Bone marrow (tissue), 2 donors: ENCODE data around the gene LIN37.
"Not testable (repeated sequence)": the region's sequence is repeated elsewhere in the genome, so short reads cannot be mapped to it uniquely, and the experiment has no call there.

ENCODE experiments used
- DNase-seq, 2 donors: peaks; one replicate each; lab custom pipeline; 2025; lab: John Stamatoyannopoulos, UW

LIN37 gene

GRCh38 chr19:35719402-35720162 is 28.8 kb upstream of the LIN37 start:
- DNase-seq: no peak

DNA sequence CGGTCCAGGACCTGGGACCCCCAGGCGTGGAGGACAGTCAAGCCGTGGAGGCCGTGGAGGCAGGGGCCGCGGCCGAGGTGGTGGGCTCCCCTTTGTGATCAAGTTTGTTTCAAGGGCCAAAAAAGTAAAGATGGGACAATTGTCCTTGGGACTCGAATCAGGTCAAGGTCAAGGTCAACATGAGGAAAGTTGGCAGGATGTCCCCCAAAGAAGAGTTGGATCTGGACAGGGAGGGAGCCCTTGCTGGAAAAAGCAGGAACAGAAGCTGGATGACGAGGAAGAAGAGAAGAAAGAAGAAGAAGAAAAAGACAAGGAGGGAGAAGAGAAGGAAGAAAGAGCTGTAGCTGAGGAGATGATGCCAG is 28.2 kb upstream of the LIN37 start:
- DNase-seq: no peak

DNA sequence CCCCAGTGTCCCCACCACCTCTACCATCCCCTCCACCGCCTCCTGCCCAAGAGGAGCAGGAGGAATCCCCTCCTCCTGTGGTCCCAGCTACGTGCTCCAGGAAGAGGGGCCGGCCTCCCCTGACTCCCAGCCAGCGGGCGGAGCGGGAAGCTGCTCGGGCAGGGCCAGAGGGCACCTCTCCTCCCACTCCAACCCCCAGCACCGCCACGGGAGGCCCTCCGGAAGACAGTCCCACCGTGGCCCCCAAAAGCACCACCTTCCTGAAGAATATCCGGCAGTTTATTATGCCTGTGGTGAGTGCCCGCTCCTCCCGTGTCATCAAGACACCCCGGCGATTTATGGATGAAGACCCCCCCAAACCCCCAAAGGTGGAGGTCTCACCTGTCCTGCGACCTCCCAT is 27.7 kb upstream of the LIN37 start:
- no peak for DNase-seq

- no peak for DNase-seq
Measured at GRCh38 chr19:35721374-35721773, 27.0 kb upstream of the LIN37 start.

DNA sequence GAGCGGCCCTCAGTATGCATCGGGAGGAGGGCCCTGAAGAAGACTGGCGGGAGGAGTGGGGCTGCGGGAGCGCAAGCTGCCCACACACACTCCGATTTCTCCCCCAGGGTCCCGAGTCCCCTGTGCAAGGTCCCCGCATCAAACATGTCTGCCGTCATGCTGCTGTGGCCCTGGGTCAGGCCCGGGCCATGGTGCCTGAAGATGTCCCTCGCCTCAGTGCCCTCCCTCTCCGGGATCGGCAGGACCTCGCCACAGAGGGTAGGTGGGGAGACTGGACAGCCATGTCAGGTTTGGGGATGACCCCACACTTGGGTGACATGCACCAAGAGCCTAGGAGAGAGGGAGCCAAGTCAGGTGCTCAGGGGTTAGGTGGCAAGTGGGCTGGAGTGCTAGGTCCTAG is 25.9 kb upstream of the LIN37 start:
- no peak for DNase-seq

DNA sequence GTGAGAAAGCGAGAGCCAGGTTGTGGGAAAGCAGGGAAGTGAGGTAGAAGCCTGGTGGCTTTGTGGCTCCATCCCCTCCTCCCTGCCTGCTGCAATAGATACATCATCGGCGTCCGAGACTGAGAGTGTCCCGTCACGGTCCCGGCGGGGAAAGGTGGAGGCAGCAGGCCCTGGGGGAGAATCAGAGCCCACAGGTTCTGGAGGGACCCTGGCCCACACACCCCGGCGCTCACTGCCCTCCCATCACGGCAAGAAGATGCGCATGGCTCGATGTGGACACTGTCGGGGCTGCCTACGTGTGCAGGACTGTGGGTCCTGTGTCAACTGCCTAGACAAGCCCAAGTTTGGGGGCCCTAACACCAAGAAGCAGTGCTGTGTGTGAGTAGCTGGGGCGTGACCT is 25.5 kb upstream of the LIN37 start:
- DNase-seq: no peak

GRCh38 chr19:35723671-35724070 is 24.7 kb upstream of the LIN37 start:
- no peak for DNase-seq

- not testable (repeated sequence) for DNase-seq
Measured at GRCh38 chr19:35724132-35724531, 24.2 kb upstream of the LIN37 start.

- no peak for DNase-seq
Measured at GRCh38 chr19:35724560-35724959, 23.8 kb upstream of the LIN37 start.

GRCh38 chr19:35725216-35725861 is 23.0 kb upstream of the LIN37 start:
- DNase-seq: no peak

GRCh38 chr19:35727053-35727955 is 21.1 kb upstream of the LIN37 start:
- DNase-seq: no peak

DNA sequence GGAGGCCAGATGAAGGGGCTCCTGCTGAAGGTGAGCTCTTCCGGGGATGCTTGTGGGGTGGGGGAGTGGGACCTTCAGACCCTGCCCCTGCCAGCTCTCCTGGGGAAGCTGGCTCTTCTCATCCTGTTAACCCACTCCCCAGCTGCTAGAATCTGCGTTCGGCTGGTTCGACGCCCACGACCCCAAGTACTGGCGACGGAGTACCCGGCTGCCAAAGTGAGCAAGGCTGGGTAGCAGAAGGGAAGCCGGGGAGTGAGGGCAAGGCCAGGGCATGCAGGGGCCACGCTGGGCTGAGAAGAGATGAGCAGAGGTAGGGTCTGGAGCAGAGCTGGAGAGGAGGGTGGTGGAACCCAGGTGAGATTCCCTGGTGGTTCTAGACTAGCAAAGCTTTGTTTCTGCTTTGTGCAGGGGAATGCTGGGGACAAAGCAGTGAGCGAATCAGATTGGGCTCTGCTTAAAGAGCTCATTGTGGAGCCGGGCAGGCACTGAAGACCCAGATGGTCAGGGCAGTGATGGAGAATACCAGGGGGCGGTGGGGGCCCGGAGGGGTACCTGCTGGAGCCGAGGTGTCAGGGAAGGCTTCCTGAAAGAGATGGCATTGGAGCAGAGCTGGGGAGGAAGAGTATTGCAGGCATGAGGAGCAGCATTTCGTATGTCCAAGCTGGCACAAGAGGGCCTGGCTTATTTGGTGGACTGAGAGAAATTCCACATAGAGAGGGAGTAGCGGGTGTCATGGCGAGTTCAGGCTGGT is 20.2 kb upstream of the LIN37 start:
- DNase-seq: no peak

GRCh38 chr19:35729021-35729420 is 19.4 kb upstream of the LIN37 start:
- no peak for DNase-seq

- DNase-seq: no peak
Measured at GRCh38 chr19:35729763-35730162, 18.6 kb upstream of the LIN37 start.

- no peak for DNase-seq
Measured at GRCh38 chr19:35730326-35730725, 18.1 kb upstream of the LIN37 start.

DNA sequence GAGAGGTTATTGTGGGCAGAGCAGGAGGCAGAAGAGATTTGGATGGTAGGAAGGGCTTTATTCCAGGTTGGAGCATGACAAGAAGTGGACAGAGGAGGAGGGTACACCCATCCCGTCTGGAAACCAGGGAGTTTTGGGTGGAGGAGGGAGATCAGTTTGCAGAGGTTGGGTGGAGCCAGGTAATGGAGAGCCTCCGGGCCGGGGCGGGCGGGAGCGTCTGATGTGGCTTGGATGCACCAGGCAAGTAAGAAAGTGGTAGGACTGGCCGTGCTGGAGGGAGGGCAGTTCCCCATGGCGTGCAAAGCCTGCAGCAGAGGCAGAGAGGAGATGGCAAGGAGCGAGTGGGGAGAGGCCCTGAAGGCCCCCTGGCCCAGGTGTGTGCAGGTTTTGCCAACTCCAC is 17.0 kb upstream of the LIN37 start:
- DNase-seq: no peak

GRCh38 chr19:35731779-35732405 is 16.5 kb upstream of the LIN37 start:
- no peak for DNase-seq

- DNase-seq: no peak
Measured at GRCh38 chr19:35732540-35733179, 15.7 kb upstream of the LIN37 start.

- no peak for DNase-seq
Measured at GRCh38 chr19:35733180-35734125, 14.9 kb upstream of the LIN37 start.

GRCh38 chr19:35734273-35734672 is 14.1 kb upstream of the LIN37 start:
- no peak for DNase-seq
